SK-N-SH treated with all-trans-retinoic acid at 6 μM for 48 hours (cell line): ENCODE measurements around the gene MYCN.

ENCODE experiments used
- ATAC-seq: fragments of 200-7000 bp; cut with Tn5 transposase; 3 replicates; pipeline ENCODE4 v1.9.1; 2020; ENCODE audit warnings: mild to moderate bottlenecking, moderate library complexity
- ARNTL ChIP-seq: fragments of 450-650 bp; formaldehyde crosslinking; IDR thresholded peaks from 2 replicates; pipeline ENCODE4 v1.5.0; 2020; ENCODE audit warnings: low read depth, mild to moderate bottlenecking, moderate library complexity, borderline replicate concordance
- BACH2 ChIP-seq: fragments of 250-450 bp; sonication (Bioruptor Pico); IDR thresholded peaks from 2 replicates; pipeline ENCODE4 v1.9.0; 2021; ENCODE audit warnings: mild to moderate bottlenecking, borderline replicate concordance
- CREB5 ChIP-seq: fragments of 250-450 bp; sonication (Bioruptor Pico); IDR thresholded peaks from 2 replicates; pipeline ENCODE4 v1.5.1; 2020; ENCODE audit warnings: low read depth, mild to moderate bottlenecking, moderate library complexity
- CSDC2 ChIP-seq: fragments of 250-450 bp; sonication (Bioruptor Pico); IDR thresholded peaks from 2 replicates; pipeline ENCODE4 v1.5.0; 2020; ENCODE audit warnings: mild to moderate bottlenecking, moderate library complexity
- CSRNP3 ChIP-seq: fragments of 250-450 bp; sonication (Bioruptor Pico); IDR thresholded peaks from 2 replicates; pipeline ENCODE4 v1.5.1; 2021; ENCODE audit warnings: mild to moderate bottlenecking, moderate library complexity
- ESRRG ChIP-seq: fragments of 250-450 bp; sonication (Bioruptor Pico); IDR thresholded peaks from 2 replicates; pipeline ENCODE4 v1.6.1; 2021; ENCODE audit warnings: mild to moderate bottlenecking
- ISL1 ChIP-seq: fragments of 250-450 bp; sonication (Bioruptor Pico); IDR thresholded peaks from 2 replicates; pipeline ENCODE4 v2.1.2; 2022; ENCODE audit warnings: mild to moderate bottlenecking, moderate library complexity
- PATZ1 ChIP-seq: fragments of 250-450 bp; sonication (Bioruptor Pico); IDR thresholded peaks from 2 replicates; pipeline ENCODE4 v1.8.0; 2020; ENCODE audit warnings: mild to moderate bottlenecking, moderate library complexity, borderline replicate concordance
- PPARA ChIP-seq: fragments of 250-450 bp; sonication (Bioruptor Pico); IDR thresholded peaks from 2 replicates; pipeline ENCODE4 v1.5.0; 2020; ENCODE audit warnings: mild to moderate bottlenecking, borderline replicate concordance
- RARB ChIP-seq: fragments of 250-450 bp; sonication (Bioruptor Pico); IDR thresholded peaks from 2 replicates; pipeline ENCODE4 v1.8.0; 2021; ENCODE audit warnings: mild to moderate bottlenecking, moderate library complexity
- SNAI2 ChIP-seq: fragments of 250-450 bp; sonication (Bioruptor Pico); IDR thresholded peaks from 2 replicates; pipeline ENCODE4 v1.5.0; 2020; ENCODE audit warnings: mild to moderate bottlenecking, moderate library complexity
- TCF4 ChIP-seq: fragments of 250-450 bp; sonication (Bioruptor Pico); IDR thresholded peaks from 2 replicates; pipeline ENCODE4 v1.8.0; 2021; ENCODE audit warnings: mild to moderate bottlenecking, moderate library complexity, borderline replicate concordance
- TOX ChIP-seq: fragments of 250-450 bp; sonication (Bioruptor Pico); IDR thresholded peaks from 2 replicates; pipeline ENCODE4 v1.8.0; 2021; ENCODE audit warnings: mild to moderate bottlenecking, moderate library complexity, borderline replicate concordance
- TSHZ2 ChIP-seq: fragments of 250-450 bp; sonication (Bioruptor Pico); IDR thresholded peaks from 2 replicates; pipeline ENCODE4 v1.5.0; 2020; ENCODE audit warnings: mild to moderate bottlenecking, moderate library complexity
- ZC3H10 ChIP-seq: fragments of 250-450 bp; sonication (Bioruptor Pico); IDR thresholded peaks from 2 replicates; pipeline ENCODE4 v1.5.1; 2021; ENCODE audit warnings: mild to moderate bottlenecking, moderate library complexity
- ZFP3 ChIP-seq: fragments of 250-450 bp; sonication (Bioruptor Pico); IDR thresholded peaks from 2 replicates; pipeline ENCODE4 v1.5.0; 2020; ENCODE audit warnings: mild to moderate bottlenecking, moderate library complexity
- ZFP30 ChIP-seq: fragments of 450-650 bp; formaldehyde crosslinking; IDR thresholded peaks from 2 replicates; pipeline ENCODE4 v1.5.0; 2022; ENCODE audit warnings: mild to moderate bottlenecking, moderate library complexity
- ZNF565 ChIP-seq: fragments of 450-650 bp; formaldehyde crosslinking; conservative IDR thresholded peaks from 2 replicates; pipeline ENCODE4 v1.5.0; 2020; ENCODE audit warnings: low read depth, mild to moderate bottlenecking, moderate library complexity
- ZNF70 ChIP-seq: fragments of 450-650 bp; formaldehyde crosslinking; IDR thresholded peaks from 2 replicates; pipeline ENCODE4 v1.5.0; 2020; ENCODE audit warnings: mild to moderate bottlenecking, moderate library complexity
- ZNF8 ChIP-seq: fragments of 450-650 bp; formaldehyde crosslinking; IDR thresholded peaks from 2 replicates; pipeline ENCODE4 v1.5.0; 2020; ENCODE audit warnings: mild to moderate bottlenecking, moderate library complexity

MYCN gene

GRCh38 chr2:15942711-15943345 lies 2.5 kb downstream of the MYCN start:
- TF ChIP-seq ZC3H10 (CRISPR knock-in tag) (no peak), PPARA (CRISPR knock-in tag) (no peak)
- no peak for ATAC-seq

GRCh38 chr2:15943378-15944280 lies 3.3 kb downstream of the MYCN start:
- TF ChIP-seq ZC3H10 (CRISPR knock-in tag) (no peak), CSRNP3 (CRISPR knock-in tag) (no peak), ZNF70 (CRISPR knock-in tag) (no peak), ESRRG (CRISPR knock-in tag) (no peak), SNAI2 (no peak), ZFP30 (CRISPR knock-in tag) (no peak), BACH2 (CRISPR knock-in tag) (no peak), TSHZ2 (no peak), TOX (CRISPR knock-in tag) (no peak), CSDC2 (no peak), TCF4 (CRISPR knock-in tag) (no peak)

GRCh38 chr2:15944325-15945017 lies 4.1 kb downstream of the MYCN start:
- TF ChIP-seq RARB (CRISPR knock-in tag) (no peak), TSHZ2 (no peak), ISL1 (CRISPR knock-in tag) (no peak), ZC3H10 (CRISPR knock-in tag) (no peak), CSRNP3 (CRISPR knock-in tag) (no peak), TCF4 (CRISPR knock-in tag) (no peak), PATZ1 (CRISPR knock-in tag) (no peak), ZFP3 (CRISPR knock-in tag) (no peak), CSDC2 (no peak), BACH2 (CRISPR knock-in tag) (no peak), ARNTL (no peak), ZNF565 (CRISPR knock-in tag) (no peak), ZNF8 (CRISPR knock-in tag) (no peak), CREB5 (no peak)
- ATAC-seq, result no peak

More at GRCh38 chr2:15943378-15944280, 3.3 kb downstream of the MYCN start:
- no peak for ATAC-seq
